DND-41 (cell line): ENCODE results near the gene APOD.
"Not testable (repeated sequence)": the region's sequence is repeated elsewhere in the genome, so short reads cannot be mapped to it uniquely, and the experiment has no call there.

ENCODE experiments used
- CTCF ChIP-seq: IDR thresholded peaks from 2 replicates; pipeline ENCODE4 v1.5.1; 2012; ENCODE audit warnings: borderline replicate concordance, low read length, moderate library complexity, mild to moderate bottlenecking; ENCODE audit not compliant: poor library complexity, severe bottlenecking; ENCODE audit errors: extremely low read depth
- EZH2 ChIP-seq: IDR thresholded peaks from 3 replicates; pipeline ENCODE4 v1.6.1; 2012; ENCODE audit warnings: borderline replicate concordance, low read depth, mild to moderate bottlenecking, moderate library complexity, low read length, inconsistent platforms; ENCODE audit not compliant: severe bottlenecking

- TF ChIP-seq CTCF, EZH2: not testable (repeated sequence)
Measured at GRCh38 chr3:195624171-195624570, 40.4 kb upstream of the APOD start.
